GM12878 (cell line): ENCODE measurements around the gene SLC4A1. TPM values are rescaled to one million over a fixed set of nuclear protein-coding genes. Genes with fewer than 3 reads are reported as not detected.
A peak's percentile ranks its signal among the peaks of the same experiment; 100 is the strongest.

Source experiments
- ATAC-seq: fragments of 200-7000 bp; cut with Tn5 transposase; 3 replicates; pipeline ENCODE4 v1.9.1; 2020; ENCODE audit warnings: mild to moderate bottlenecking, moderate library complexity
- BruUV-seq: library from RNA; stranded (reverse); fragments of 400-500 nt; replicated peaks from 2 replicates; lab custom pipeline; 2021; lab: Mats Ljungman, UMichigan
- CTCF ChIA-PET: fragments of 300-600 bp; sonication (Branson Sonifier 250); formaldehyde crosslinking; extraction: SDS; loops from one replicate; lab custom pipeline; 2021; ENCODE audit warnings: inconsistent platforms; lab: Yijun Ruan, JAX
- POLR2A ChIA-PET: fragments of 350-600 bp; formaldehyde crosslinking; extraction: SDS; loops from one replicate; lab custom pipeline; 2021; ENCODE audit warnings: inconsistent platforms; lab: Charles Lee
- RAD21 ChIA-PET: fragments of 300-600 bp; sonication (Branson Sonifier 250); formaldehyde crosslinking; loops from one replicate; lab custom pipeline; 2023; ENCODE audit warnings: antibody characterized with exemption; ENCODE audit not compliant: unreplicated experiment; lab: Charles Lee
- SMC1A ChIA-PET: fragments of 300-600 bp; sonication (Branson Sonifier 250); formaldehyde crosslinking; loops from one replicate; lab custom pipeline; 2023; ENCODE audit not compliant: unreplicated experiment, uncharacterized antibody; lab: Charles Lee
- DNase-seq: peaks from one replicate; pipeline ENCODE4 v3.0.0-alpha.2; 2011; ENCODE audit warnings: low read depth, low spot score
- FAIRE-seq: peaks from 3 replicates; lab custom pipeline; 2011; peaks lifted over from hg19 to GRCh38; lab: Jason Lieb, UNC
- H2AFZ ChIP-seq: 2 replicates; pipeline ENCODE4 v1.6.0; 2011; ENCODE audit warnings: low read depth, low read length, control low read depth; ENCODE audit not compliant: control insufficient read depth
- H3K27ac ChIP-seq: 2 replicates; pipeline ENCODE4 v1.5.1; 2011; ENCODE audit warnings: control low read depth; ENCODE audit not compliant: control insufficient read depth, insufficient read depth
- H3K27me3 ChIP-seq, 2 experiments: replicated peaks in 1 of 2; 2 replicates each; pipeline versions ENCODE4 v1.6.0 to v1.6.1; 2011; ENCODE audit warnings: low read length in 1 of 2; ENCODE audit not compliant: control insufficient read depth in 2 of 2, insufficient read depth in 2 of 2
- H3K36me3 ChIP-seq, 2 experiments: 2 replicates each; pipeline ENCODE4 v1.5.1; 2011; ENCODE audit warnings: low read length in 1 of 2; ENCODE audit not compliant: control insufficient read depth in 2 of 2, insufficient read depth in 2 of 2
- H3K4me1 ChIP-seq: 2 replicates; pipeline ENCODE4 v1.6.1; 2011; ENCODE audit warnings: mild to moderate bottlenecking, low read length, moderate library complexity, mixed read lengths; ENCODE audit not compliant: control insufficient read depth, insufficient read depth
- H3K4me2 ChIP-seq: 2 replicates; pipeline ENCODE4 v1.6.0; 2011; ENCODE audit warnings: control low read depth; ENCODE audit not compliant: control insufficient read depth, insufficient read depth
- H3K4me3 ChIP-seq: fragments of 200-600 bp; sonication (generic); 2 replicates; pipeline ENCODE4 v1.5.1; 2016
- H3K79me2 ChIP-seq: 2 replicates; pipeline ENCODE4 v1.6.0; 2011; ENCODE audit warnings: low read length; ENCODE audit not compliant: control insufficient read depth, insufficient read depth
- H3K9ac ChIP-seq: 2 replicates; pipeline ENCODE4 v1.8.0; 2011; ENCODE audit warnings: low read length, control low read depth, mixed read lengths; ENCODE audit not compliant: control insufficient read depth, insufficient read depth
- H3K9me3 ChIP-seq: replicated peaks from 3 replicates; pipeline ENCODE4 v1.5.1; 2011; ENCODE audit warnings: mild to moderate bottlenecking, low read length; ENCODE audit not compliant: control insufficient read depth, insufficient read depth
- H4K20me1 ChIP-seq: 2 replicates; pipeline ENCODE4 v1.6.0; 2011; ENCODE audit not compliant: control insufficient read depth, insufficient read depth
- BCL3 ChIP-seq: IDR thresholded peaks from 2 replicates; pipeline ENCODE4 v1.6.1; 2011; ENCODE audit warnings: borderline replicate concordance, low read depth, mild to moderate bottlenecking, moderate library complexity, low read length; ENCODE audit not compliant: insufficient read depth, poor library complexity, severe bottlenecking
- CTCF ChIP-seq, 3 experiments: IDR thresholded peaks in 2 of 3; conservative IDR thresholded peaks in 1 of 3; 2 replicates each; pipeline ENCODE4 v1.5.1; 2011; ENCODE audit warnings: low read depth in 3 of 3, low read length in 3 of 3, mild to moderate bottlenecking in 3 of 3, control low read depth in 2 of 3, moderate library complexity in 2 of 3, inconsistent platforms in 1 of 3, mixed read lengths in 1 of 3; ENCODE audit not compliant: control insufficient read depth in 2 of 3, insufficient read depth in 1 of 3; ENCODE audit errors: extremely low read depth in 1 of 3
- ESRRA ChIP-seq: IDR thresholded peaks from 2 replicates; pipeline ENCODE4 v1.6.1; 2012; ENCODE audit warnings: mild to moderate bottlenecking, low read length, improper control_type of control experiment
- MEF2B ChIP-seq: fragments of 450-650 bp; IDR thresholded peaks from 2 replicates; pipeline ENCODE4 v1.6.1; 2018; ENCODE audit warnings: mild to moderate bottlenecking, moderate library complexity; ENCODE audit not compliant: partially characterized antibody, poor library complexity, severe bottlenecking
- NR2C2 ChIP-seq: IDR thresholded peaks from 2 replicates; pipeline ENCODE4 v1.6.1; 2011; ENCODE audit warnings: borderline replicate concordance, low read depth; ENCODE audit not compliant: control insufficient read depth, insufficient read length
- PAX8 ChIP-seq: fragments of 450-650 bp; IDR thresholded peaks from 2 replicates; pipeline ENCODE4 v1.6.1; 2017; ENCODE audit warnings: mild to moderate bottlenecking, moderate library complexity
- POLR2AphosphoS5 ChIP-seq: IDR thresholded peaks from 2 replicates; pipeline ENCODE4 v1.6.1; 2011; ENCODE audit warnings: mild to moderate bottlenecking, low read length, inconsistent platforms
- POU2F2 ChIP-seq: IDR thresholded peaks from 3 replicates; pipeline ENCODE4 v1.6.1; 2011; ENCODE audit warnings: low read depth, mild to moderate bottlenecking, low read length, borderline replicate concordance
- SIN3A ChIP-seq: IDR thresholded peaks from 2 replicates; pipeline ENCODE4 v1.6.1; 2012; ENCODE audit warnings: low read depth, low read length, improper control_type of control experiment
- TAF1 ChIP-seq: IDR thresholded peaks from 2 replicates; pipeline ENCODE4 v1.6.1; 2011; ENCODE audit warnings: mild to moderate bottlenecking, low read depth, low read length, borderline replicate concordance
- TARDBP ChIP-seq: IDR thresholded peaks from 2 replicates; pipeline ENCODE4 v1.6.1; 2016; ENCODE audit warnings: borderline replicate concordance
- ZBTB4 ChIP-seq: fragments of 450-650 bp; formaldehyde crosslinking; IDR thresholded peaks from 2 replicates; pipeline ENCODE4 v1.4.0; 2022; ENCODE audit warnings: mild to moderate bottlenecking, moderate library complexity
- WGBS: methylation state at CpG from one replicate; pipeline ENCODE4 v1.1.6; 2016; ENCODE audit warnings: low lambda C conversion rate; ENCODE audit not compliant: insufficient replicate concordance, insufficient coverage; ENCODE audit errors: missing lambda C conversion rate; 5-methylcytosine and 5-hydroxymethylcytosine counted together
- in situ Hi-C: fragments of 300-500 bp; cut with MboI; formaldehyde crosslinking; loops from 9 replicates; pipeline ENCODE4 v1.14.3; 2018; ENCODE audit warnings: mixed read lengths
- intact Hi-C: fragments of 100-400 bp; cut with micrococcal nuclease; formaldehyde crosslinking; loops from one replicate; pipeline ENCODE4 v1.14.2; 2022; ENCODE audit not compliant: unreplicated experiment
- polyA plus RNA-seq, 11 experiments: library from polyadenylated mRNA; depleted of rRNA in 4 of 11; unstranded in 6 of 11; stranded (reverse) in 5 of 11; fragments of >200 nt; fragmentation: Nextera tagmentation in 4 of 11; fragmentation: Illumina TruSeq in 1 of 11; extraction: Ambion mirVana in 4 of 11; extraction: Trizol in 1 of 11; gene quantifications; 1 replicate in 1 of 11; 2 replicates in 10 of 11; pipeline versions ENCODE4 v1.2.1 to v1.2.3, GENCODE V29; 2011 to 2016; ENCODE audit warnings: inconsistent platforms in 2 of 11, missing spikeins in 2 of 11, low read depth in 1 of 11
- total RNA-seq, 4 experiments: library from RNA; depleted of rRNA in 3 of 4; stranded (reverse); fragments of >200 nt in 3 of 4; fragmentation: Illumina TruSeq in 1 of 4; extraction: Trizol in 1 of 4; gene quantifications; 2 replicates each; pipeline versions ENCODE4 v1.2.1 to v1.2.3, GENCODE V29; 2013 to 2021

The SLC4A1 gene
- total and polyA plus RNA-seq, 10 of the 15 experiments (the other 5 are each of a cell fraction or from before 2014, with no cell fraction given) = 0.03 TPM; not detected in 9

GRCh38 chr17:44202756-44203155 is 65.2 kb downstream of the SLC4A1 start (continued):
- TF ChIP-seq BCL3 = no peak

- DNase-seq (no peak), FAIRE-seq (no peak), ATAC-seq (peak; percentile 4)
- Histone ChIP-seq H2AFZ (peak overlapping the region; percentile 72), H3K27ac (peak overlapping the region; percentile 98), H3K4me3 (peak overlapping the region; percentile 74), H4K20me1 (no peaks in the 10 kb centered on the region), H3K9me3 (no peaks in the 10 kb centered on the region), H3K4me2 (peak overlapping the region; percentile 99), H3K27me3 (no peaks in the 10 kb centered on the region), H3K9ac (peak overlapping the region; percentile 98), H3K79me2 (peaks cover 33% of the 10 kb centered on the region), H3K36me3 (peaks cover 2 to 4% of the 10 kb centered on the region in 2 experiments; a peak in 3 of 4 replicates), H3K4me1 (peaks cover 16% of the 10 kb centered on the region)
- BruUV-seq = TSS peak; percentile 84
- CTCF ChIA-PET = interaction anchor here (1.0 to 5.6 kb wide), 6 partner anchors 10 to 145 kb away, joined by 3 to 45 read pairs (median 18); partner anchors contain the start of genes GRN and TMUB2
- SMC1A ChIA-PET = interaction anchor here (1.1 to 2.8 kb wide), 3 partner anchors 9 to 126 kb away, joined by 4 to 18 read pairs (median 13); no protein-coding TSS in a partner anchor
- in situ Hi-C loops = loop anchor here (5.0 to 25.0 kb wide), 2 partner anchors 127 to 312 kb away; partner anchors contain the start of gene GPATCH8
- POLR2A ChIA-PET = interaction anchor here (1.1 to 4.9 kb wide), 5 partner anchors 9 to 77 kb away, joined by 3 to 30 read pairs (median 8); partner anchors contain the start of genes HDAC5 and TMUB2
- RAD21 ChIA-PET = interaction anchor here (0.6 to 1.9 kb wide), 3 partner anchors 8 to 17 kb away, joined by 3 to 6 read pairs (median 4); no protein-coding TSS in a partner anchor
- WGBS = 6% methylated on average over 34 of the region's 36 CpGs
- intact Hi-C loops = loop anchor here (5.0 kb wide), 1 partner anchor 147 kb away; the partner anchor contains the start of gene GRN
- TF ChIP-seq CTCF (IDR thresholded peaks at IDR 0.05 in 2 of 3, conservative IDR thresholded peaks at IDR 0.05 in 1 of 3; ENCODE audit: control insufficient read depth in 2 of 3, extremely low read depth in 1 of 3, insufficient read depth in 1 of 3, low read depth in 3 of 3, low read length in 3 of 3) = no peak
- TF ChIP-seq ESRRA = no peak
- no peak; the same call in none of the 2 replicates for TF ChIP-seq TARDBP
- no peak for TF ChIP-seq POU2F2
- TF ChIP-seq POLR2AphosphoS5 = peak; percentile 56; the same call in 1 of the 2 replicates
- TF ChIP-seq TAF1 = peak; percentile 68; the same call in 1 of the 2 replicates
- TF ChIP-seq MEF2B = peak; percentile 54
- TF ChIP-seq ZBTB4 (CRISPR knock-in tag) = no peak
- TF ChIP-seq NR2C2 = no peak
- no peak for TF ChIP-seq PAX8
- TF ChIP-seq SIN3A = peak; percentile 80; the same call in 1 of the 2 replicates
Measured at GRCh38 chr17:44200478-44201155, 67.3 kb downstream of the SLC4A1 start.
